Measurements from ENCODE around the gene SLC12A6.

SLC12A6 gene

GRCh38 chr15:34279368-34279767 is 58.2 kb downstream of the SLC12A6 start (continued):
- TF ChIP-seq ZIC2 (tag by site-specific recombination; IDR thresholded peaks at IDR 0.05) (no peak), ZNF239 (tag by site-specific recombination; IDR thresholded peaks at IDR 0.05) (no peak)

GRCh38 chr15:34275721-34276120 is 61.9 kb downstream of the SLC12A6 start:
- H3K4me1 ChIP-seq (ENCODE audit: control insufficient read depth, insufficient read depth, low read length), result no peaks in the 10 kb centered on the region
- H3K9me3 ChIP-seq (ENCODE audit: control insufficient read depth, insufficient read depth, low read depth, low read length), result no peaks in the 10 kb centered on the region
- CTCF ChIA-PET, result no interaction called here
- H3K27ac ChIP-seq (ENCODE audit: extremely low read depth, low read depth, low read length), result no peak overlapping the region
- H3K4me3 ChIP-seq (ENCODE audit: low read depth, low read length), result no peak overlapping the region
- POLR2A ChIA-PET, result no interaction called here
- TF ChIP-seq ZNF596 (tag by site-specific recombination; IDR thresholded peaks at IDR 0.05) (no peak), ZNF639 (tag by site-specific recombination; IDR thresholded peaks at IDR 0.05) (no peak), ZNF184 (tag by site-specific recombination; IDR thresholded peaks at IDR 0.05) (no peak), KLF17 (tag by site-specific recombination; IDR thresholded peaks at IDR 0.05) (no peak), ZNF645 (tag by site-specific recombination; IDR thresholded peaks at IDR 0.05) (no peak), HOXA7 (CRISPR knock-in tag; IDR thresholded peaks at IDR 0.05; ENCODE audit: borderline replicate concordance) (no peak), PRDM10 (tag by site-specific recombination; IDR thresholded peaks at IDR 0.05) (no peak), GLIS2 (tag by site-specific recombination; IDR thresholded peaks at IDR 0.05) (no peak), ZNF600 (tag by site-specific recombination; IDR thresholded peaks at IDR 0.05) (no peak)
- H3K36me3 ChIP-seq (ENCODE audit: control insufficient read depth in 2 of 2, insufficient read depth in 1 of 2, low read length in 2 of 2), result no peaks in the 10 kb centered on the region

- CTCF ChIA-PET, result interaction anchor here (0.6 kb wide), 1 partner anchor 941 kb away, joined by 3 read pairs; no protein-coding TSS in a partner anchor
- POLR2A ChIA-PET, result no interaction called here
- Histone ChIP-seq H3K9me3 (ENCODE audit: control insufficient read depth, insufficient read depth, low read depth, low read length) (no peaks in the 10 kb centered on the region), H3K4me3 (ENCODE audit: low read depth, low read length) (no peak overlapping the region), H3K36me3 (ENCODE audit: control insufficient read depth in 2 of 2, insufficient read depth in 1 of 2, low read length in 2 of 2) (no peaks in the 10 kb centered on the region), H3K27ac (ENCODE audit: extremely low read depth, low read depth, low read length) (no peak overlapping the region), H3K4me1 (ENCODE audit: control insufficient read depth, insufficient read depth, low read length) (no peaks in the 10 kb centered on the region)
- no peak for TF ChIP-seq ZNF561 (tag by site-specific recombination; IDR thresholded peaks at IDR 0.05; ENCODE audit: borderline replicate concordance)
- no peak for TF ChIP-seq ZNF423 (tag by site-specific recombination; IDR thresholded peaks at IDR 0.05)
- no peak for TF ChIP-seq ZSCAN5A (tag by site-specific recombination; IDR thresholded peaks at IDR 0.05)
- no peak for TF ChIP-seq INSM2 (tag by site-specific recombination; IDR thresholded peaks at IDR 0.05)
- no peak for TF ChIP-seq ZNF514 (tag by site-specific recombination; IDR thresholded peaks at IDR 0.05)
- no peak for TF ChIP-seq TRIM28 (IDR thresholded peaks at IDR 0.05; ENCODE audit: borderline replicate concordance, low read length)
- TF ChIP-seq ZNF585B (tag by site-specific recombination; IDR thresholded peaks at IDR 0.05), result no peak
- no peak for TF ChIP-seq ZNF311 (tag by site-specific recombination; IDR thresholded peaks at IDR 0.05; ENCODE audit: borderline replicate concordance)
- TF ChIP-seq ZNF843 (tag by site-specific recombination; IDR thresholded peaks at IDR 0.05), result no peak
- TF ChIP-seq ZNF792 (tag by site-specific recombination; IDR thresholded peaks at IDR 0.05), result no peak
- no peak for TF ChIP-seq SCRT1 (tag by site-specific recombination; IDR thresholded peaks at IDR 0.05; ENCODE audit: borderline replicate concordance)
- no peak for TF ChIP-seq ZSCAN30 (tag by site-specific recombination; IDR thresholded peaks at IDR 0.05)
Measured at GRCh38 chr15:34275154-34275553, 62.4 kb downstream of the SLC12A6 start.
